MM.1S (cell line): Measurements from ENCODE around the gene PTTG1IP.

ENCODE experiments used
- CTCF ChIP-seq: fragments of 300-600 bp; sonication (generic); IDR thresholded peaks from 2 replicates; pipeline ENCODE4 v1.5.1; 2016; ENCODE audit warnings: antibody characterized with exemption, low read length, mixed read lengths
- EZH2 ChIP-seq: fragments of 300-600 bp; sonication (generic); optimal IDR thresholded peaks from 2 replicates; pipeline ENCODE3; 2017; ENCODE audit warnings: low read depth, mild to moderate bottlenecking, antibody characterized with exemption, low read length, mixed read lengths
- EZH2phosphoT487 ChIP-seq: fragments of 300-600 bp; sonication (generic); IDR thresholded peaks from 2 replicates; pipeline ENCODE4 v1.6.1; 2018; ENCODE audit warnings: antibody characterized with exemption, low read length

DNA sequence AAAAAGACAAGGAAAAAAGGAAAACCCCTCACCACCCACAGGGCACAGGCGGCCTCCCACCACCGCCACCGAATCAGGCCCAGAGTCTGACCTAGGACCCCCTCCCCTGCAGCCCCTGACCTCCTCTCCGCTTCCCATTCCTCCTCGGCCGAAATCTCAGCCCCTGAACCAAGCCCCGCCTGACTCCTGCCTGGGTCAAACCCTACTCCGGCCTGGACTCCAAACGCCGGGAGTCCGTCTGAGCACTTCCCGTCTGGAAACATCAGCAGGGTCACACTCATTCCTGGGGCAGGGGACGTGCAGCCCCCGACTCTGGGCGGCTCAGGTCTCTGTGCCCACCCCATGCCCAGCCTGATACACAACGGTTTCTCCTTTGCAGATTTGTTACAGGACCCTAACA is 29.2 kb downstream of the PTTG1IP start:
- TF ChIP-seq CTCF (no peak), EZH2phosphoT487 (no peak), EZH2 (no peak)
